ENCODE measurements around the gene THSD8.

DNA sequence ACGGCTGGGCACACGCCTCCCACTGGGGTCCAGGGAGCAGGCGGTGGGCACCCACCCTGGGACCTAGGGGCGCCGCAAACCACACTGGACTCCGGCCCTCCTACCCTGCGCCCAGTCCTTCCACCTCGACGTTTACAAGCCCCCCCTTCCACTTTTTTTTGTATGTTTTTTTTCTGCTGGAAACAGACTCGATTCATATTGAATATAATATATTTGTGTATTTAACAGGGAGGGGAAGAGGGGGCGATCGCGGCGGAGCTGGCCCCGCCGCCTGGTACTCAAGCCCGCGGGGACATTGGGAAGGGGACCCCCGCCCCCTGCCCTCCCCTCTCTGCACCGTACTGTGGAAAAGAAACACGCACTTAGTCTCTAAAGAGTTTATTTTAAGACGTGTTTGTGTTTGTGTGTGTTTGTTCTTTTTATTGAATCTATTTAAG is 9.0 kb upstream of the THSD8 start:
- TF ChIP-seq, protein P1, sequence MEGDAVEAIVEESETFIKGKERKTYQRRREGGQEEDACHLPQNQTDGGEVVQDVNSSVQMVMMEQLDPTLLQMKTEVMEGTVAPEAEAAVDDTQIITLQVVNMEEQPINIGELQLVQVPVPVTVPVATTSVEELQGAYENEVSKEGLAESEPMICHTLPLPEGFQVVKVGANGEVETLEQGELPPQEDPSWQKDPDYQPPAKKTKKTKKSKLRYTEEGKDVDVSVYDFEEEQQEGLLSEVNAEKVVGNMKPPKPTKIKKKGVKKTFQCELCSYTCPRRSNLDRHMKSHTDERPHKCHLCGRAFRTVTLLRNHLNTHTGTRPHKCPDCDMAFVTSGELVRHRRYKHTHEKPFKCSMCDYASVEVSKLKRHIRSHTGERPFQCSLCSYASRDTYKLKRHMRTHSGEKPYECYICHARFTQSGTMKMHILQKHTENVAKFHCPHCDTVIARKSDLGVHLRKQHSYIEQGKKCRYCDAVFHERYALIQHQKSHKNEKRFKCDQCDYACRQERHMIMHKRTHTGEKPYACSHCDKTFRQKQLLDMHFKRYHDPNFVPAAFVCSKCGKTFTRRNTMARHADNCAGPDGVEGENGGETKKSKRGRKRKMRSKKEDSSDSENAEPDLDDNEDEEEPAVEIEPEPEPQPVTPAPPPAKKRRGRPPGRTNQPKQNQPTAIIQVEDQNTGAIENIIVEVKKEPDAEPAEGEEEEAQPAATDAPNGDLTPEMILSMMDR (IDR thresholded peaks at IDR 0.05) = no peak
- no peak for TF ChIP-seq POLR2A (IDR thresholded peaks at IDR 0.05)

All from thyroid gland (tissue), 4 donors.